Fibroblast of pulmonary artery (primary cell): ENCODE data around the gene TMEM69.
"Not testable (repeated sequence)": the region's sequence is repeated elsewhere in the genome, so short reads cannot be mapped to it uniquely, and the experiment has no call there.

Source experiments
- DNase-seq: peaks from one replicate; pipeline ENCODE4 v3.0.0-alpha.2; 2010; ENCODE audit warnings: low read depth
- H3K4me3 ChIP-seq: replicated peaks from 2 replicates; pipeline ENCODE4 v1.5.1; 2011; ENCODE audit warnings: low read depth, mild to moderate bottlenecking, control low read depth, low read length, moderate library complexity
- TF ChIP-seq, protein P1 (sequence below): IDR thresholded peaks from 2 replicates; pipeline ENCODE4 v1.5.1; 2011; ENCODE audit warnings: mild to moderate bottlenecking, control low read depth, low read length, inconsistent platforms; ENCODE audit errors: missing control alignments

The TMEM69 gene

GRCh38 chr1:45667321-45668111 is 20.5 kb upstream of the TMEM69 start:
- no peak for DNase-seq
- TF ChIP-seq, protein P1, sequence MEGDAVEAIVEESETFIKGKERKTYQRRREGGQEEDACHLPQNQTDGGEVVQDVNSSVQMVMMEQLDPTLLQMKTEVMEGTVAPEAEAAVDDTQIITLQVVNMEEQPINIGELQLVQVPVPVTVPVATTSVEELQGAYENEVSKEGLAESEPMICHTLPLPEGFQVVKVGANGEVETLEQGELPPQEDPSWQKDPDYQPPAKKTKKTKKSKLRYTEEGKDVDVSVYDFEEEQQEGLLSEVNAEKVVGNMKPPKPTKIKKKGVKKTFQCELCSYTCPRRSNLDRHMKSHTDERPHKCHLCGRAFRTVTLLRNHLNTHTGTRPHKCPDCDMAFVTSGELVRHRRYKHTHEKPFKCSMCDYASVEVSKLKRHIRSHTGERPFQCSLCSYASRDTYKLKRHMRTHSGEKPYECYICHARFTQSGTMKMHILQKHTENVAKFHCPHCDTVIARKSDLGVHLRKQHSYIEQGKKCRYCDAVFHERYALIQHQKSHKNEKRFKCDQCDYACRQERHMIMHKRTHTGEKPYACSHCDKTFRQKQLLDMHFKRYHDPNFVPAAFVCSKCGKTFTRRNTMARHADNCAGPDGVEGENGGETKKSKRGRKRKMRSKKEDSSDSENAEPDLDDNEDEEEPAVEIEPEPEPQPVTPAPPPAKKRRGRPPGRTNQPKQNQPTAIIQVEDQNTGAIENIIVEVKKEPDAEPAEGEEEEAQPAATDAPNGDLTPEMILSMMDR = no peak
- H3K4me3 ChIP-seq = no peak overlapping the region

GRCh38 chr1:45668526-45668925 is 19.5 kb upstream of the TMEM69 start:
- no peak for DNase-seq
- TF ChIP-seq, protein P1 = no peak
- no peak overlapping the region for H3K4me3 ChIP-seq

DNA sequence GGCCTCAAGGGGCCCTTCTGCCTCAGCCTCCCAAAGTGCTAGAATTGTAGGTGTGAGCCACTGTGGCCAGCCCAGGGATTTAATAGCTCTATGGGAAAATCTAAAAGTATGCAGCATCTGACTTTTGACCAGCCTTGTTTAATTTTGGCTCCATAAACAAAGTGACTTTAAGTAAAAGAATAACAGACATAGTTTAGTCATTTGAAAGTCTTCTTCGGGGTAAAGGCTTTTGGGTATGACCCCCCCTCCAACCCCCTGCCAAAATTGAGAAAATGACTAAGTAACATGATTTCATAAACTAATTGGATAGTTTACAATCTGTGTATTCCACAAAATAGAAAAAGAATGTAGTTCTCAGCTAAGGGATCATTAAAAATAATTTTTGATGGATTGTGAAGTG is 18.6 kb upstream of the TMEM69 start:
- H3K4me3 ChIP-seq = no peak overlapping the region
- DNase-seq = no peak
- TF ChIP-seq, protein P1 = no peak

GRCh38 chr1:45669859-45670655 is 17.9 kb upstream of the TMEM69 start:
- TF ChIP-seq, protein P1 = no peak
- H3K4me3 ChIP-seq = no peak overlapping the region
- no peak for DNase-seq

DNA sequence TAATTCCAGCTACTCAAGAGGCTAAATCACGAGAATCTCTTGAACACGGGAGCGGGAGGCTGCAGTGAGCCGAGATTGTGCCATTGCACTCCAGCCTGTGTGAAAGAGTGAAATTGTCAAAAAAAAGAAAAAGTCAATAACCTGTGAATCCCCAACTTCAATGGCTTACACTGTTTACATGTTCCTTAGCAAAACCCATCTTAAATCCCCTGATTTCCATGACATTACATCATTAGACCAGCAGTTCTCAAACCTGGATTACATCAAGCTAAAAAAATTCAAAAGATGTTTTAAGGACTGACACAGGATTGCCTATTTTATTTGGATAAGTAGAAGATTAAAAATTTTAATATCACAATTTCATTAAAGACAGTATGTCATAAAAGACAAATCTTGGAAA is 14.0 kb upstream of the TMEM69 start:
- H3K4me3 ChIP-seq = no peak overlapping the region
- TF ChIP-seq, protein P1 = no peak
- no peak for DNase-seq

DNA sequence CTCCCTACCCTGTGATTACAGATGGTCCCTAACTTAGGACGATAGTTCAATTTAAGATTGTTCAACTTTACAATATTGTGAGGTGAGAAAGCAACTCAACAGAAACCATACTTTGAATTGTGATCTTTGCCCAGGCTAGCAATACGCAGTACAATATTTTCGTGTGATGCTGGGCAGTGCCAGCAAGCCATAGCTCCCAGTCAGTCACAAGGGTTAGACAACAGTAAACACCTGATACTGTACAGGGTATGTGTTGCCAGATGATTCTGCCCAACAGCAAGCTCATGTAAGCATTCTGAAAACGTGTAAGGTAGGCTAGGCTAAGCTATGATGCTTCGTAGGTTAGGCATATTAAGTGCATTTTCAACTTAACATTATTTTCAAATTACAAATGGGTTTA is 13.5 kb upstream of the TMEM69 start:
- no peak for DNase-seq
- TF ChIP-seq, protein P1 = no peak
- no peak overlapping the region for H3K4me3 ChIP-seq

- H3K4me3 ChIP-seq, DNase-seq: not testable (repeated sequence)
Observed at GRCh38 chr1:45676553-45676952, 11.4 kb upstream of the TMEM69 start.
